ENCODE data around the gene GNG3.

GRCh38 chr11:62724171-62724570 lies 16.7 kb downstream of the GNG3 start:
- no peak for TF ChIP-seq CSDC2 (CRISPR knock-in tag; IDR thresholded peaks at IDR 0.05)
- TF ChIP-seq TOX (CRISPR knock-in tag; IDR thresholded peaks at IDR 0.05; ENCODE audit: borderline replicate concordance) = no peak
- TF ChIP-seq TSHZ2 (CRISPR knock-in tag; IDR thresholded peaks at IDR 0.05) = no peak
- no peak for TF ChIP-seq ARNTL (CRISPR knock-in tag; IDR thresholded peaks at IDR 0.05; ENCODE audit: borderline replicate concordance, low read depth)
- TF ChIP-seq ESRRG (CRISPR knock-in tag; IDR thresholded peaks at IDR 0.05) = no peak
- no peak for TF ChIP-seq CREB5 (CRISPR knock-in tag; IDR thresholded peaks at IDR 0.05; ENCODE audit: low read depth)

Measured in SK-N-SH treated with all-trans-retinoic acid at 6 μM for 48 hours (cell line).